HepG2 (cell line): ENCODE results near the gene HIPK2. TPM values are rescaled to one million over a fixed set of nuclear protein-coding genes. Genes with fewer than 3 reads are reported as not detected.

Experiments used
- CEBPB ChIP-seq: IDR thresholded peaks from 2 replicates; pipeline ENCODE4 v1.6.1; 2011; ENCODE audit warnings: low read depth, low read length, improper control_type of control experiment, borderline replicate concordance
- EHMT2 ChIP-seq: fragments of 200-600 bp; sonication (generic); IDR thresholded peaks from 2 replicates; pipeline ENCODE4 v1.7.0; 2017; ENCODE audit warnings: antibody characterized with exemption, low read depth, low read length, borderline replicate concordance
- EZH2 ChIP-seq: conservative IDR thresholded peaks from 2 replicates; pipeline ENCODE4 v1.6.1; 2012; ENCODE audit warnings: mild to moderate bottlenecking, low read depth, low read length, moderate library complexity
- FIP1L1 ChIP-seq: fragments of 200-400 bp; formaldehyde crosslinking; IDR thresholded peaks from 2 replicates; pipeline ENCODE4 v1.6.1; 2018; ENCODE audit warnings: low read depth, mild to moderate bottlenecking, low read length, moderate library complexity, borderline replicate concordance; ENCODE audit not compliant: insufficient read depth
- FOSL2 ChIP-seq: sonication (generic); formaldehyde crosslinking; IDR thresholded peaks from 2 replicates; pipeline ENCODE4 v1.4.0; 2020; ENCODE audit warnings: missing genetic modification reagents
- HNF1B ChIP-seq: sonication (generic); formaldehyde crosslinking; IDR thresholded peaks from 2 replicates; pipeline ENCODE4 v1.5.1; 2020; ENCODE audit warnings: mild to moderate bottlenecking, moderate library complexity, missing genetic modification reagents
- NCOA2 ChIP-seq: sonication (generic); formaldehyde crosslinking; IDR thresholded peaks from 2 replicates; pipeline ENCODE4 v1.8.0; 2022; ENCODE audit warnings: inconsistent platforms
- RARA ChIP-seq: IDR thresholded peaks from 2 replicates; pipeline ENCODE4 v1.6.1; 2016; ENCODE audit warnings: missing genetic modification reagents, missing compliant biosample characterization
- RBM22 ChIP-seq: fragments of 200-400 bp; formaldehyde crosslinking; optimal IDR thresholded peaks from 2 replicates; pipeline ENCODE3; 2017; ENCODE audit warnings: mild to moderate bottlenecking, low read length, moderate library complexity
- TOPORS ChIP-seq: sonication (generic); formaldehyde crosslinking; IDR thresholded peaks from 2 replicates; pipeline ENCODE4 v1.8.0; 2023; ENCODE audit warnings: mild to moderate bottlenecking, missing genetic modification reagents
- ZBED4 ChIP-seq: sonication (generic); formaldehyde crosslinking; IDR thresholded peaks from 2 replicates; pipeline ENCODE4 v1.4.0; 2020; ENCODE audit warnings: missing genetic modification reagents, borderline replicate concordance
- ZBTB4 ChIP-seq: sonication (generic); formaldehyde crosslinking; IDR thresholded peaks from 2 replicates; pipeline ENCODE4 v1.4.0; 2020; ENCODE audit warnings: missing genetic modification reagents, mild to moderate bottlenecking, borderline replicate concordance
- ZFP37 ChIP-seq: sonication (generic); formaldehyde crosslinking; IDR thresholded peaks from 2 replicates; pipeline ENCODE4 v1.4.0; 2020; ENCODE audit warnings: missing genetic modification reagents, borderline replicate concordance
- ZNF124 ChIP-seq: sonication (generic); formaldehyde crosslinking; IDR thresholded peaks from 2 replicates; pipeline ENCODE4 v1.4.0; 2020; ENCODE audit warnings: missing genetic modification reagents
- ZNF333 ChIP-seq: sonication (generic); formaldehyde crosslinking; IDR thresholded peaks from 2 replicates; pipeline ENCODE4 v1.4.0; 2020; ENCODE audit warnings: mild to moderate bottlenecking, missing genetic modification reagents, borderline replicate concordance
- ZNF44 ChIP-seq: sonication (generic); formaldehyde crosslinking; IDR thresholded peaks from 2 replicates; pipeline ENCODE4 v1.5.1; 2020; ENCODE audit warnings: mild to moderate bottlenecking, missing genetic modification reagents
- ZNF567 ChIP-seq: sonication (generic); formaldehyde crosslinking; IDR thresholded peaks from 2 replicates; pipeline ENCODE4 v1.8.1; 2023; ENCODE audit warnings: mild to moderate bottlenecking, missing genetic modification reagents, borderline replicate concordance
- ZNF670 ChIP-seq: sonication (generic); formaldehyde crosslinking; IDR thresholded peaks from 2 replicates; pipeline ENCODE4 v1.8.0; 2022; ENCODE audit warnings: mild to moderate bottlenecking, missing genetic modification reagents, borderline replicate concordance
- ZNF724P ChIP-seq: sonication (generic); formaldehyde crosslinking; IDR thresholded peaks from 2 replicates; pipeline ENCODE4 v1.8.0; 2022; ENCODE audit warnings: missing genetic modification reagents, borderline replicate concordance
- ZNF737 ChIP-seq: sonication (generic); formaldehyde crosslinking; IDR thresholded peaks from 2 replicates; pipeline ENCODE4 v1.5.0; 2020; ENCODE audit warnings: missing genetic modification reagents, mild to moderate bottlenecking, borderline replicate concordance
- polyA plus RNA-seq, 8 experiments: library from polyadenylated mRNA; depleted of rRNA in 3 of 8; stranded (reverse) in 7 of 8; unstranded in 1 of 8; fragments of >200 nt; fragmentation: Illumina TruSeq in 4 of 8; extraction: Trizol in 4 of 8; gene quantifications; 2 replicates each; pipeline versions ENCODE4 v1.2.1 to v1.2.3, GENCODE V29; 2011 to 2016; ENCODE audit warnings: low read depth in 4 of 8, missing spikeins in 1 of 8, mixed read lengths in 1 of 8; ENCODE audit not compliant: insufficient read depth in 1 of 8
- total RNA-seq, 5 experiments: library from RNA; depleted of rRNA; stranded (reverse); fragments of >200 nt; fragmentation: Illumina TruSeq; extraction: Trizol; gene quantifications; 2 replicates each; pipeline ENCODE4 v1.2.3, GENCODE V29; 2016; ENCODE audit warnings: low read depth in 1 of 5

The HIPK2 gene
- total and polyA plus RNA-seq, 2 of the 13 experiments (the other 11 are each of a cell fraction or from before 2014, with no cell fraction given) = 14.4 to 20.2 TPM

- TF ChIP-seq ZBTB4 (no peak), FOSL2 (CRISPR knock-in tag) (no peak), ZNF124 (CRISPR knock-in tag) (no peak), RARA (CRISPR knock-in tag) (no peak), ZNF737 (CRISPR knock-in tag) (no peak), ZNF670 (CRISPR knock-in tag) (no peak), CEBPB (no peak), RBM22 (no peak), EHMT2 (no peak), ZBED4 (CRISPR knock-in tag) (peak; percentile 65; the same call in 1 of the 2 replicates), ZNF724P (CRISPR knock-in tag) (no peak), ZFP37 (CRISPR knock-in tag) (no peak), HNF1B (CRISPR knock-in tag) (peak; percentile 35; the same call in 1 of the 2 replicates), ZNF333 (CRISPR knock-in tag) (no peak), ZNF44 (no peak), TOPORS (no peak), ZNF567 (CRISPR knock-in tag) (no peak), NCOA2 (CRISPR knock-in tag) (no peak), EZH2 (no peak), FIP1L1 (no peak)
Measured at GRCh38 chr7:139777948-139778841, at the start of gene HIPK2 (continued).
